NB4 (cell line): ENCODE data around the gene FAM193A.

Experiments used
- MYC ChIP-seq: IDR thresholded peaks from 2 replicates; pipeline ENCODE4 v1.6.1; 2011; ENCODE audit warnings: low read depth, low read length
- POLR2A ChIP-seq: IDR thresholded peaks from 2 replicates; pipeline ENCODE4 v1.6.1; 2011; ENCODE audit warnings: mild to moderate bottlenecking; ENCODE audit not compliant: insufficient read length; ENCODE audit errors: extremely low read depth

DNA sequence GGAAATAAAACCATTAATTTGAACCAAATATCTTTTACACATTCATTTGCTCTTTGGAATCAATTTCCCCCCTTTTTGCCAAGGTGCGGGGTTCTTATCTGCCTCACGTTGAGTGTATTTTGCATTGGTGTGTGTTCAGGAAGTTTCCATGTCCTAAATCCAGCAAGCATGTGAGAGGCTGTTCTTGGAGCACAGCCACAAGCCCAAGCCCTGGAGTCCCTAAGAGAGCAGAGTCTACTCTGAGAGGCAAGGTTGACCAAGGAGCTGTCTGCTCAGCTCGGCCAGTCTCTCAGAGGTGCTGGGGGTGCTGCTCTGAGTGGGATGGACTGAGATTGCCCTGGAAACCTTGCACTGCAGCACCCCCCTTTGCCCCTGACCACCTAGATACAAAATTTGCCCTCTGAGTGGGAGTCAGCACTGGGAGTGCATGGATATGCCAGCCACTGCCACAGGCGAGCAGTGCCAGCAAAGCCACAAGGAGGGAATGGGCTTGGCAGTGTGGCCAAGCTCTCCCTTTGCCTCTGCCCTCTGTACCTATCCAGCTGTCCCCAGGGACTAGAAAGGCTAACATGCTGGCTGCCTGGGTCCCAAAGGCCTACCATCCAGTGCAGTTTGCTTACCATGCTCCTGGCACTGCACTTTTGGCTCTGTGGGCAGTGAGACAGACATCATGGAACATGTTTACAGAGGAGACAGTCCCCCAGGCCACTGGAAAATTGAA is 20.5 kb upstream of the FAM193A start:
- TF ChIP-seq POLR2A (no peak), MYC (no peak)
